COLO829 (cell line): ENCODE measurements around the gene GRP.
"Not testable (repeated sequence)": the region's sequence is repeated elsewhere in the genome, so short reads cannot be mapped to it uniquely, and the experiment has no call there.

Source experiments
- DNase-seq: peaks from one replicate; pipeline ENCODE4 v3.0.0; 2012; ENCODE audit warnings: low spot score

Gene GRP

GRCh38 chr18:59229701-59230443 lies 9.9 kb downstream of the GRP start:
- no peak for DNase-seq

- no peak for DNase-seq
These were observed 11.2 kb downstream of the GRP start for GRCh38 chr18:59231114-59231513.

- DNase-seq, result no peak
These were observed 11.9 kb downstream of the GRP start for GRCh38 chr18:59231877-59232276.

GRCh38 chr18:59232309-59233016 lies 12.5 kb downstream of the GRP start:
- no peak for DNase-seq

- DNase-seq, result no peak
These were observed 13.1 kb downstream of the GRP start for GRCh38 chr18:59233017-59233410.

- DNase-seq, result no peak
These were observed 18.4 kb downstream of the GRP start for GRCh38 chr18:59238385-59238784.

GRCh38 chr18:59239642-59240041 lies 19.7 kb downstream of the GRP start:
- DNase-seq, result no peak

- DNase-seq, result no peak
These were observed 22.9 kb downstream of the GRP start for GRCh38 chr18:59242906-59243305.

- DNase-seq, result no peak
These were observed 26.8 kb downstream of the GRP start for GRCh38 chr18:59246796-59247195.

- DNase-seq, result peak; percentile 52
These were observed 29.3 kb downstream of the GRP start for GRCh38 chr18:59249199-59249774.

GRCh38 chr18:59255491-59255890 lies 35.5 kb downstream of the GRP start:
- DNase-seq, result not testable (repeated sequence)

- not testable (repeated sequence) for DNase-seq
These were observed 41.9 kb downstream of the GRP start for GRCh38 chr18:59261842-59262241.

GRCh38 chr18:59262243-59262642 lies 42.3 kb downstream of the GRP start:
- not testable (repeated sequence) for DNase-seq

- no peak for DNase-seq
These were observed 43.7 kb downstream of the GRP start for GRCh38 chr18:59263661-59264060.

- DNase-seq, result no peak
These were observed 44.2 kb downstream of the GRP start for GRCh38 chr18:59264121-59264571.

- no peak for DNase-seq
These were observed 44.8 kb downstream of the GRP start for GRCh38 chr18:59264651-59265245.

GRCh38 chr18:59265246-59265973 lies 45.5 kb downstream of the GRP start:
- no peak for DNase-seq

GRCh38 chr18:59265974-59266369 lies 46.0 kb downstream of the GRP start:
- DNase-seq, result no peak

- DNase-seq, result no peak
These were observed 46.5 kb downstream of the GRP start for GRCh38 chr18:59266459-59266858.

GRCh38 chr18:59266886-59267502 lies 47.0 kb downstream of the GRP start:
- DNase-seq, result no peak

GRCh38 chr18:59267503-59268126 lies 47.7 kb downstream of the GRP start:
- DNase-seq, result no peak
